Measurements from ENCODE around the gene CELA1. TPM values are rescaled to one million over a fixed set of nuclear protein-coding genes. Genes with fewer than 3 reads are reported as not detected.

The CELA1 gene
- total RNA-seq, 4 donors from 2014 or later, result not detected

- TF ChIP-seq POLR2A (IDR thresholded peaks at IDR 0.05) (no peak), CTCF (IDR thresholded peaks at IDR 0.05) (no peak)
- intact Hi-C loops (cut with DNase I; ENCODE audit: low total_unique reads), result no loop called here
- H3K27me3 ChIP-seq, result no peaks in the 10 kb centered on the region
- no peaks in the 10 kb centered on the region for H3K9me3 ChIP-seq
- no peaks in the 10 kb centered on the region for H3K4me1 ChIP-seq
- no peak for DNase-seq
- no peak overlapping the region for H3K4me3 ChIP-seq
- no peak overlapping the region for H3K27ac ChIP-seq
- H3K36me3 ChIP-seq, result no peaks in the 10 kb centered on the region
Measured at GRCh38 chr12:51281202-51281924, 65.1 kb downstream of the CELA1 start.

Other genes starting within 250 kb of the CELA1 start
- 10 to 100 TPM in 3 of 4 donors, 1 to 10 TPM in 1; 6.1 to 30.7 (median 19.8) TPM for gene TFCP2, start 173.5 kb downstream of the CELA1 start, total RNA-seq
- 10 to 100 TPM in 1 of 4 donors, 1 to 10 TPM in 3; 2.6 to 60.6 (median 5.8) TPM for gene POU6F1, start 128.6 kb downstream of the CELA1 start, total RNA-seq
- gene DAZAP2, start 107.9 kb downstream of the CELA1 start, total RNA-seq, result 100 to 1,000 TPM in 3 of 4 donors, 10 to 100 TPM in 1; 63.3 to 229 (median 192) TPM
- gene SMAGP, start 76.3 kb downstream of the CELA1 start, total RNA-seq, result 10 to 100 TPM in 2 of 4 donors, 1 to 10 TPM in 2; 1.2 to 19.0 (median 9.5) TPM
- gene BIN2, start 22.5 kb downstream of the CELA1 start, total RNA-seq, result 1 to 10 TPM in 3 of 4 donors, under 1 TPM in 1; 0.29 to 5.0 (median 2.3) TPM
- 1 to 10 TPM in 1 of 4 donors, under 1 TPM in 2, not detected in 1; under 0.01 to 1.3 (median 0.76) TPM for gene GALNT6, start 44.7 kb upstream of the CELA1 start, total RNA-seq
- gene SLC4A8, start 78.2 kb upstream of the CELA1 start, total RNA-seq, result 1 to 10 TPM in 2 of 4 donors, under 1 TPM in 1, not detected in 1; under 0.01 to 8.0 (median 1.3) TPM
- 1 to 10 TPM in 3 of 4 donors, not detected in 1; 1.3 to 6.7 (median 3.0) TPM for gene SCN8A, start 244.6 kb upstream of the CELA1 start, total RNA-seq

Measured in uterus (tissue), 4 donors.